Measurements from ENCODE around the gene PDX1. TPM values are rescaled to one million over a fixed set of nuclear protein-coding genes. Genes with fewer than 3 reads are reported as not detected.
"Not testable (repeated sequence)": the region's sequence is repeated elsewhere in the genome, so short reads cannot be mapped to it uniquely, and the experiment has no call there.

The PDX1 gene
- total RNA-seq, 4 donors from 2014 or later: not detected

DNA sequence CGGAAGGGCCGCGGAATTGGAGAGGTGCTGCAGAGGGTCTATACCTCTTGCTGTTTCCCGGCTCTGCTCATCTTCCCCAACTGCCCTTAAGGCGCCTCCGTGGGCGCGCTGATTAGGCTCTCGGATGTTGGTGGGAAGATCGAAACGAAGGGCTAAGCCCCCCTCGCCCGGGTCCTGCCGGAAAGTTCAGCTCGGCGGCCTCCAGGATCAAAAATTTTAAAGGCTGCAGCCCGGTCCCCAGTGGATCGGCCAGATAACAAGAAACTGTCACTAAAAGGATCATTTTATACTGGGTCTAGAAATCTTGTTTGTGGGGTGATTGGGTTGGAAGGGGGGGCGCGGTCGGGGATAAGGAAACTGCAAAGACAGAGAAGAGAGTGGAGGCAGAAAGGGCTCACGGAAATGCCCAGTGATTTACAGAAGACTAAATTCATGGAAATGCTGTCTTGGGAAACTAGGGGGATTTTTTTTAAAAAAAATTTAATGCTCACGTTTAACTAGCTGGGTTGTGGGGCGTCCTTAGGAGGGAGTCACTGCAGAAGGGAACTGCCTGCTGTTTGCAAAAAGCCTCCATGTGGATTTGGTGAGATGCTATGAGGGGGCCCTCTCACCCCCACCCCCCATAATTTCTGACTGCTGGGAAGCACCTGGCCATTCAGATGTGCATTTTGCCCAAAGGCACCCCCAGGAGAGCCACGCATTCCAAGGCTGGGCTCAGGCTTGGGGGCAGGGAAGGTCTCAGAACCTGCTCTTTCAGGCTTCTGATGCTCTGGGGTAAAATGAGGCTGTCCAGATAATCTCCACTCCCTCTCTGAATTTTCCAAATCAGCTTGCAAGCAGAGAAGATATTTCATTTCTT is 41.7 kb downstream of the PDX1 start:
- Histone ChIP-seq H3K36me3 (no peaks in the 10 kb centered on the region), H3K4me1 (peaks cover 0 to 47% (median 12%) of the 10 kb centered on the region in 4 donors), H3K27ac (peak overlapping the region in 3 of 4 donors; percentile 84 to 98 (median 92)), H3K9me3 (no peaks in the 10 kb centered on the region), H3K27me3 (peaks cover 7 to 11% of the 10 kb centered on the region in 2 donors), H3K4me3 (peak overlapping the region; percentile 4 to 77 (median 46))
- no peak for TF ChIP-seq POLR2A (IDR thresholded peaks at IDR 0.05)
- TF ChIP-seq, protein P1, sequence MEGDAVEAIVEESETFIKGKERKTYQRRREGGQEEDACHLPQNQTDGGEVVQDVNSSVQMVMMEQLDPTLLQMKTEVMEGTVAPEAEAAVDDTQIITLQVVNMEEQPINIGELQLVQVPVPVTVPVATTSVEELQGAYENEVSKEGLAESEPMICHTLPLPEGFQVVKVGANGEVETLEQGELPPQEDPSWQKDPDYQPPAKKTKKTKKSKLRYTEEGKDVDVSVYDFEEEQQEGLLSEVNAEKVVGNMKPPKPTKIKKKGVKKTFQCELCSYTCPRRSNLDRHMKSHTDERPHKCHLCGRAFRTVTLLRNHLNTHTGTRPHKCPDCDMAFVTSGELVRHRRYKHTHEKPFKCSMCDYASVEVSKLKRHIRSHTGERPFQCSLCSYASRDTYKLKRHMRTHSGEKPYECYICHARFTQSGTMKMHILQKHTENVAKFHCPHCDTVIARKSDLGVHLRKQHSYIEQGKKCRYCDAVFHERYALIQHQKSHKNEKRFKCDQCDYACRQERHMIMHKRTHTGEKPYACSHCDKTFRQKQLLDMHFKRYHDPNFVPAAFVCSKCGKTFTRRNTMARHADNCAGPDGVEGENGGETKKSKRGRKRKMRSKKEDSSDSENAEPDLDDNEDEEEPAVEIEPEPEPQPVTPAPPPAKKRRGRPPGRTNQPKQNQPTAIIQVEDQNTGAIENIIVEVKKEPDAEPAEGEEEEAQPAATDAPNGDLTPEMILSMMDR (IDR thresholded peaks at IDR 0.05): no peak
- no peak for DNase-seq

GRCh38 chr13:27962128-27962841 is 42.5 kb downstream of the PDX1 start:
- peaks cover 7 to 17% of the 10 kb centered on the region in 2 donors for H3K27me3 ChIP-seq
- DNase-seq: peak in 1 of 3 donors; percentile 66
- H3K4me3 ChIP-seq: peak overlapping the region in 2 of 4 donors; percentile 77 to 80
- H3K4me1 ChIP-seq: peaks cover 0 to 47% (median 12%) of the 10 kb centered on the region in 4 donors
- peak overlapping the region in 3 of 4 donors; percentile 84 to 98 (median 92) for H3K27ac ChIP-seq
- H3K36me3 ChIP-seq: peaks cover 0 to 4% (median 0%) of the 10 kb centered on the region in 3 donors
- H3K9me3 ChIP-seq: no peaks in the 10 kb centered on the region
- TF ChIP-seq POLR2A (IDR thresholded peaks at IDR 0.05): no peak
- TF ChIP-seq, protein P1 (IDR thresholded peaks at IDR 0.05): no peak

- H3K27ac ChIP-seq: peak overlapping the region in 3 of 4 donors; percentile 84 to 98 (median 92)
- peaks cover 0 to 47% (median 12%) of the 10 kb centered on the region in 4 donors for H3K4me1 ChIP-seq
- TF ChIP-seq, protein P1 (IDR thresholded peaks at IDR 0.05): no peak
- no peak for TF ChIP-seq POLR2A (IDR thresholded peaks at IDR 0.05)
- peaks cover 0 to 4% (median 0%) of the 10 kb centered on the region in 3 donors for H3K36me3 ChIP-seq
- DNase-seq: peak in 2 of 3 donors; percentile 38 to 54
- peaks cover 7 to 20% of the 10 kb centered on the region in 2 donors for H3K27me3 ChIP-seq
- peak overlapping the region in 2 of 4 donors; percentile 77 to 80 for H3K4me3 ChIP-seq
- H3K9me3 ChIP-seq: no peaks in the 10 kb centered on the region
Observed at GRCh38 chr13:27962982-27963381, 43.2 kb downstream of the PDX1 start.

DNA sequence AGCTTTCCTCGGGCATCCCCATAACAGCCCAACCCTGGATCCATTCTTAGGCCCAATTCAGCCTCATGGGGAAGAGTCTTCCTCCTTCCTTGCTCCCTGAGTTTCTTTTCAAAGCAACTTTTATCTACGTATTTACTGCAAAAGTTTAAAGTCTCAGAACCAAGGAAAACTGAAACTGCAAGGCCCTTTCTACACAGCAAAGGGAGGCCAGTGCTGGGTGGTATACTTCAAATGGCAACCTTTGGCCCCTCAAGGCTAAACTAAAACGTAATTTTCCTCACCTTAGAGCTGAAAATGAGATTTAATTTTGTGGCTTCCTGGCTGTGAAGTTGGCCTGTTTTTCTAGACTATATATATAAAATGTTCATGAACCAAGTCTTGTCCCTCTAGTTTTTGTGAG is 43.7 kb downstream of the PDX1 start:
- no peak for TF ChIP-seq POLR2A (IDR thresholded peaks at IDR 0.05)
- TF ChIP-seq, protein P1 (IDR thresholded peaks at IDR 0.05): no peak
- DNase-seq: no peak
- Histone ChIP-seq H3K9me3 (no peaks in the 10 kb centered on the region), H3K4me3 (peak overlapping the region in 2 of 4 donors; percentile 77 to 80), H3K36me3 (peaks cover 0 to 4% (median 0%) of the 10 kb centered on the region in 3 donors), H3K27ac (peak overlapping the region in 3 of 4 donors; percentile 84 to 98 (median 92)), H3K27me3 (peaks cover 7 to 15% of the 10 kb centered on the region in 2 donors), H3K4me1 (peaks cover 0 to 51% (median 13%) of the 10 kb centered on the region in 4 donors)

DNA sequence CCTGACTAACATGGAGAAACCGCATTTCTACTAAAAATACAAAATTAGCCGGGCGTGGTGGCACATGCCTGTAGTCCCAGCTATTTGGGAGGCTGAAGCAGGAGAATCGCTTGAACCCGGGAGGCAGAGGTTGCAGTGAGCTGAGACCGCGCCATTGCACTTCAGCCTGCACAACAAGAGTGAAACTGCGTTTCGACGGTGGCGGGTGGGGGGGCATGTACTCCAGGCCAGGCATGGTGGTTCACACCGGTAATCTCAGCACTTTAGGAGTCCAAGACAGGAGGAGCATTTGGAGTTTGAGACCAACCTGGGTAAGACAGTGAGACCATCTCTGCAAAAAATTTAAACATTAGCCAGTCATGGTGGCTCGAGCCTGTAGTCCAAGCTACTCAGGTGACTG is 44.4 kb downstream of the PDX1 start:
- Histone ChIP-seq H3K27me3 (peaks cover 4 to 15% of the 10 kb centered on the region in 2 donors), H3K27ac (peak overlapping the region in 3 of 4 donors; percentile 84 to 98 (median 92)), H3K4me1 (peaks cover 0 to 53% (median 16%) of the 10 kb centered on the region in 4 donors)

More for the DNA sequence above, 44.4 kb downstream of the PDX1 start:
- H3K36me3 ChIP-seq, H3K9me3 ChIP-seq: not testable (repeated sequence)
- peak overlapping the region in 2 of 4 donors; percentile 77 to 80 for H3K4me3 ChIP-seq
- DNase-seq: peak in 2 of 3 donors; percentile 48 to 72
